ENCODE measurements around the gene CES3. TPM values are rescaled to one million over a fixed set of nuclear protein-coding genes. Genes with fewer than 3 reads are reported as not detected.

Gene CES3
- polyA plus RNA-seq, 2 of the 4 experiments (the other 2 are of a cell fraction), result 2.1 to 3.8 TPM

DNA sequence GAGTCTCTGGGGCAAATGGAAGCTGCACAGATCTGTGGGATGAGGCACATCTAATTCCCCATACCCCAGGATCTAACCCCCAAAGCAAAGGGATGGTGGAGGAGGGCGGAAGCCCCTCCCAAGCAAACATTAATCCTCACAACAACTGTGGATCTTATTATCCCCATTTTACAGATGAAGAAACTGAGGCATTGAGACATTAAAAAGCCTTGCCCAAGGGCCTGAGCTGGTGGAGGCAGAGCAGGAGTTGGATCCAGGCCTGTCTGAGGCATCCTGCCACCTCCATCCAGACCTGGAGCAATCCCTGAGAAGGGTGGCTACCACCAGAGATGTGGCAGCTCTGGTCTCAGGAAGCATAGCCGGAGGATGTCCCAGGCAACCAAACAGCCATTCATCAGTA, 50.2 kb downstream of the CES3 start:
- no peak overlapping the region; a peak in 1 of 6 replicates for H3K27ac ChIP-seq
- ATAC-seq (no peak), DNase-seq (ENCODE audit: low read depth in 1 of 2, low spot score in 1 of 2) (no peak), FAIRE-seq (no peak)
- H3K4me2 ChIP-seq, result no peak overlapping the region
- CTCF ChIA-PET, result interaction anchor here (1.0 to 4.3 kb wide), 3 partner anchors 8 to 144 kb away, joined by 3 to 27 read pairs (median 4); no protein-coding TSS in a partner anchor
- peaks cover 9% of the 10 kb centered on the region; the same call in 2 of the 3 replicates for H3K4me1 ChIP-seq
- H3K4me3 ChIP-seq, result no peak overlapping the region
- H3K9me3 ChIP-seq, result no peaks in the 10 kb centered on the region
- WGBS (ENCODE audit: missing lambda C conversion rate), result 81% methylated on average over 2 of the region's 2 CpGs
- POLR2A ChIA-PET, result no interaction called here
- TF ChIP-seq ESRRA (IDR thresholded peaks at IDR 0.05; ENCODE audit: borderline replicate concordance, low read length) (no peak), SREBF2 (IDR thresholded peaks at IDR 0.05) (no peak), FOXS1 (CRISPR knock-in tag; IDR thresholded peaks at IDR 0.05) (no peak), MYC (IDR thresholded peaks at IDR 0.05; ENCODE audit: borderline replicate concordance, low read length) (no peak), ZFP36 (IDR thresholded peaks at IDR 0.05; ENCODE audit: borderline replicate concordance, partially characterized antibody) (no peak), RCOR1 (IDR thresholded peaks at IDR 0.05; ENCODE audit: low read depth, low read length) (no peak), GATA3 (IDR thresholded peaks at IDR 0.05; ENCODE audit: borderline replicate concordance) (no peak), ZNF302 (CRISPR knock-in tag; IDR thresholded peaks at IDR 0.05) (no peak), BHLHE40 (IDR thresholded peaks at IDR 0.05; ENCODE audit: low read depth, low read length) (no peak), NFE2L2 (conservative IDR thresholded peaks at IDR 0.05; ENCODE audit: low read length) (no peak), ZSCAN20 (CRISPR knock-in tag; IDR thresholded peaks at IDR 0.05) (no peak), TP53 (CRISPR knock-in tag; IDR thresholded peaks at IDR 0.05) (no peak)
- TF ChIP-seq, protein P1, sequence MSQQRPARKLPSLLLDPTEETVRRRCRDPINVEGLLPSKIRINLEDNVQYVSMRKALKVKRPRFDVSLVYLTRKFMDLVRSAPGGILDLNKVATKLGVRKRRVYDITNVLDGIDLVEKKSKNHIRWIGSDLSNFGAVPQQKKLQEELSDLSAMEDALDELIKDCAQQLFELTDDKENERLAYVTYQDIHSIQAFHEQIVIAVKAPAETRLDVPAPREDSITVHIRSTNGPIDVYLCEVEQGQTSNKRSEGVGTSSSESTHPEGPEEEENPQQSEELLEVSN (IDR thresholded peaks at IDR 0.05; ENCODE audit: borderline replicate concordance, low read depth), result no peak

DNA sequence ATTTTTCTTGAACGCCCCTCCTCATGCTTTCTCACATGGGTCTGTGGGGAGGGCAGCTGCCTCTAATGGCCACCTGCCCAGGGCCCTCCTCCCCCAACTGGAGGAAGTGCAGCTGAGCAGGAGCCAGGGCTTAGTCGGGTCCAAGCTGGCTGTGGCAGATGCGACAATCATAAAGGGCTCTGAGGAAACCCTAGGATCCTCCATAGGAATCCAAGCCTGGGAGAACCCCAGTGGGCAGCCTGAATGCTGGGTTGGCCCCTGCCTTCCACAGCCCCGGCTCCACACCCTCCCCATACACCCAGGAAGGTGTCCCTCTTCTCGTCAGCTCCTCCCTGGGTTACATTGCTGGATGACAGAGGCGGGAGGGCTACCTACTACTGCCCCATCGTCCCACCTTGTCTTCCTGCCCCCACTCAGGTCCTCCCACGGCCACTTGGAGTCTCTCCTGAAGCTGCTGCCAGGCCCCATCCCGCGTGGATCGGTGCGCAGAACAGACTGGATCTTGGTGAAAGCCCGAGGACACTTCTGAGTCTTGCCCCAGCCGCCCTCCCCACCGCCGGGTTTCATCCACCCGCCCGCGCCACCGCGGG, 52.3 kb downstream of the CES3 start:
- no peak for DNase-seq (ENCODE audit: low read depth in 1 of 2, low spot score in 1 of 2)
- Histone ChIP-seq H3K4me3 (peak overlapping the region; percentile 50), H3K4me2 (peak overlapping the region; percentile 86), H3K4me1 (no peaks in the 10 kb centered on the region), H3K9me3 (no peaks in the 10 kb centered on the region), H3K27ac (peak overlapping the region; percentile 70 to 89; a peak in 5 of 6 replicates)
- ATAC-seq, result no peak
- ChIA-PET POLR2A (interaction anchor here (0.5 kb wide), 1 partner anchor 103 kb away, joined by 7 read pairs; no protein-coding TSS in a partner anchor), CTCF (interaction anchor here (0.5 to 4.3 kb wide), 19 partner anchors 9 to 172 kb away, joined by 3 to 27 read pairs (median 4); partner anchors contain the start of genes CES3, FBXL8, NOL3 and TRADD)
- 53% methylated on average over 10 of the region's 21 CpGs for WGBS (ENCODE audit: missing lambda C conversion rate)
- FAIRE-seq, result no peak
- TF ChIP-seq EHMT2 (IDR thresholded peaks at IDR 0.05; ENCODE audit: low read depth), result no peak
- TF ChIP-seq FOSL2 (IDR thresholded peaks at IDR 0.05), result no peak
- TF ChIP-seq FOSL2 (CRISPR knock-in tag; IDR thresholded peaks at IDR 0.05), result no peak
- no peak for TF ChIP-seq JUN (IDR thresholded peaks at IDR 0.05)
- TF ChIP-seq MYC (IDR thresholded peaks at IDR 0.05; ENCODE audit: borderline replicate concordance, low read length), result no peak
- TF ChIP-seq POLR2A (IDR thresholded peaks at IDR 0.05; ENCODE audit: low read length), result no peak
- TF ChIP-seq MAFK (IDR thresholded peaks at IDR 0.05; ENCODE audit: partially characterized antibody), result no peak
- no peak for TF ChIP-seq GATA3 (IDR thresholded peaks at IDR 0.05; ENCODE audit: borderline replicate concordance)
- no peak for TF ChIP-seq RNF2 (IDR thresholded peaks at IDR 0.05; ENCODE audit: borderline replicate concordance, low read depth)
- TF ChIP-seq KDM5A (IDR thresholded peaks at IDR 0.05), result no peak

DNA sequence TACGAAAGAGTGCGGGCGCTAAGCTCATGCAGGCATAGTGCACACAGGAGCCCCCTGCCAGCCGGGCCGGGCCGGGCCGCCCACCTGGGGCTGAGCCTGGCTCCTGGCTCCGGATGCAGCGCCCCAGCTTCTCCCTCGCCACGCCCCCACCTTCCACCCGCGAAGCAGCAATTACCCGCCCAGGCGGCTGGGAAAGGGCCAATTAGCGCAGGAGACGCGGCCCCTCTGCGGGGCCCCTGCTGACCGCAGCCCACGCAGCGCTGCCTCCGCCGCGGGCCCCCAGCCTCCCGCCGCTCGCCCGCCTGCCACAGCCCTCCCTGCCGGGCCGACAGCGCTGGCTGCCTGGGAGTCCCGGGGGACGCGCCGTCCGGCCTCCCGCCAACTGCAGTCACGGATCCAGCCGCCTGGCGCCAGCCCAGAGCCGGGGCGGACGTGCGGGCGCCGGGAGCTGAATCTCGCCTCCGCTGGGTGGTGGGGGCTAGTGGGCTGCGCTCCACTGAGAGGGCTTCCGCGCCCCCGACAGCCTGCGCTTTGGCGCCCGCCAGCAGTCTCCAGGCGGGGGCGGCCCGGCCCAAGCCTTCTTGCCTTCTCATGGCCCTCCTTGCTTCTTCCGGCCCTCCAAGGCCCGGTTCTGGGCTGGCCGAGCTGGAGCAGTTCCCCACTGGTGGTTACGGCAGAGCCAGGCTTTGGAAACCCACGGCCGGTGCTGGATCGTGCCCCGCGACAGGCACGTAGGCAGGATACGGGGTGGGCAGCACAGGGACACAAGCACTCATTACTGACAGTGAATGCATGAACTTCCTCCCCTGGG, 53.0 kb downstream of the CES3 start:
- ATAC-seq, result peak; percentile 65 to 66
- Histone ChIP-seq H3K4me2 (peak overlapping the region; percentile 86), H3K4me1 (no peaks in the 10 kb centered on the region), H3K27ac (peak overlapping the region; percentile 70 to 89), H3K9me3 (no peaks in the 10 kb centered on the region), H3K4me3 (peak overlapping the region; percentile 50)
- DNase-seq (ENCODE audit: low read depth in 1 of 2, low spot score in 1 of 2), result peak in 1 of 2 experiments; percentile 41
- no peak for FAIRE-seq
- CTCF ChIA-PET, result interaction anchor here (0.6 to 4.3 kb wide), 18 partner anchors 8 to 171 kb away, joined by 3 to 27 read pairs (median 4); partner anchors contain the start of genes CES3, FBXL8, NOL3 and TRADD
- POLR2A ChIA-PET, result no interaction called here
- peak; percentile 14; the same call in 1 of the 3 replicates for TF ChIP-seq SMC3 (IDR thresholded peaks at IDR 0.05)
- no peak for TF ChIP-seq EHF (CRISPR knock-in tag; IDR thresholded peaks at IDR 0.05)
- TF ChIP-seq JUN (IDR thresholded peaks at IDR 0.05), result 0 out of 5 replicates have a peak, but pooled peaks of 1 of the 2 experiments have one; percentile 28
- no peak for TF ChIP-seq RFX5 (IDR thresholded peaks at IDR 0.05)
- no peak for TF ChIP-seq ZC3H11A (IDR thresholded peaks at IDR 0.05)
- no peak for TF ChIP-seq POLR2AphosphoS2 (conservative IDR thresholded peaks at IDR 0.05; ENCODE audit: low read length)
- TF ChIP-seq CBX2 (IDR thresholded peaks at IDR 0.05; ENCODE audit: borderline replicate concordance, low read depth), result no peak
- TF ChIP-seq EP300 (IDR thresholded peaks at IDR 0.05), result no peak
- TF ChIP-seq TFCP2L1 (CRISPR knock-in tag; IDR thresholded peaks at IDR 0.05), result no peak
- TF ChIP-seq RAD21 (conservative IDR thresholded peaks at IDR 0.05 in 1 of 2, IDR thresholded peaks at IDR 0.05 in 1 of 2), result peak in 1 of 2 experiments; percentile 10; a peak in 1 of 5 replicates
- TF ChIP-seq, protein P2, sequence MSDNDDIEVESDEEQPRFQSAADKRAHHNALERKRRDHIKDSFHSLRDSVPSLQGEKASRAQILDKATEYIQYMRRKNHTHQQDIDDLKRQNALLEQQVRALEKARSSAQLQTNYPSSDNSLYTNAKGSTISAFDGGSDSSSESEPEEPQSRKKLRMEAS (IDR thresholded peaks at IDR 0.05), result no peak
- WGBS (ENCODE audit: missing lambda C conversion rate), result 31% methylated on average over 36 of the region's 70 CpGs
